Spleen (tissue), 7 donors: ENCODE data around the gene SLC9C2.

Experiments
- POLR2AphosphoS5 ChIP-seq, 3 donors: sonication (generic); formaldehyde crosslinking; IDR thresholded peaks; one replicate each; pipeline ENCODE4 v1.5.1; 2017; ENCODE audit warnings: antibody characterized with exemption in 3 of 3
- TF ChIP-seq, protein P1 (sequence below), 11 experiments: fragments of 200-600 bp in 7 of 11; fragments of 450-650 bp in 4 of 11; sonication (generic) in 4 of 11; IDR thresholded peaks in 8 of 11; conservative IDR thresholded peaks in 3 of 11; 1 replicate in 7 of 11; 2 replicates in 4 of 11; pipeline versions ENCODE4 v1.4.0 to v1.8.0; 2016 to 2021; ENCODE audit warnings: antibody characterized with exemption in 11 of 11, inconsistent platforms in 4 of 11, mild to moderate bottlenecking in 1 of 11
- donor health status: DM: no; HTN: no; CAD: no; lungs with moderate emphysema.
- donor health status: DM: no; HTN: no; CAD: no.
- donor health status: DM: no; HTN: no; CAD: no.

GRCh38 chr1:173554541-173555250 lies 48.2 kb downstream of the SLC9C2 start:
- TF ChIP-seq, protein P1, sequence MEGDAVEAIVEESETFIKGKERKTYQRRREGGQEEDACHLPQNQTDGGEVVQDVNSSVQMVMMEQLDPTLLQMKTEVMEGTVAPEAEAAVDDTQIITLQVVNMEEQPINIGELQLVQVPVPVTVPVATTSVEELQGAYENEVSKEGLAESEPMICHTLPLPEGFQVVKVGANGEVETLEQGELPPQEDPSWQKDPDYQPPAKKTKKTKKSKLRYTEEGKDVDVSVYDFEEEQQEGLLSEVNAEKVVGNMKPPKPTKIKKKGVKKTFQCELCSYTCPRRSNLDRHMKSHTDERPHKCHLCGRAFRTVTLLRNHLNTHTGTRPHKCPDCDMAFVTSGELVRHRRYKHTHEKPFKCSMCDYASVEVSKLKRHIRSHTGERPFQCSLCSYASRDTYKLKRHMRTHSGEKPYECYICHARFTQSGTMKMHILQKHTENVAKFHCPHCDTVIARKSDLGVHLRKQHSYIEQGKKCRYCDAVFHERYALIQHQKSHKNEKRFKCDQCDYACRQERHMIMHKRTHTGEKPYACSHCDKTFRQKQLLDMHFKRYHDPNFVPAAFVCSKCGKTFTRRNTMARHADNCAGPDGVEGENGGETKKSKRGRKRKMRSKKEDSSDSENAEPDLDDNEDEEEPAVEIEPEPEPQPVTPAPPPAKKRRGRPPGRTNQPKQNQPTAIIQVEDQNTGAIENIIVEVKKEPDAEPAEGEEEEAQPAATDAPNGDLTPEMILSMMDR (IDR thresholded peaks at IDR 0.05 in 8 of 11, conservative IDR thresholded peaks at IDR 0.05 in 3 of 11): no peak
- TF ChIP-seq POLR2AphosphoS5 (IDR thresholded peaks at IDR 0.05): no peak
